ENCODE results near the gene WDR5. TPM values are rescaled to one million over a fixed set of nuclear protein-coding genes. Genes with fewer than 3 reads are reported as not detected.

The WDR5 gene
- total RNA-seq, 1 donor from 2014 or later = 22.2 TPM

DNA sequence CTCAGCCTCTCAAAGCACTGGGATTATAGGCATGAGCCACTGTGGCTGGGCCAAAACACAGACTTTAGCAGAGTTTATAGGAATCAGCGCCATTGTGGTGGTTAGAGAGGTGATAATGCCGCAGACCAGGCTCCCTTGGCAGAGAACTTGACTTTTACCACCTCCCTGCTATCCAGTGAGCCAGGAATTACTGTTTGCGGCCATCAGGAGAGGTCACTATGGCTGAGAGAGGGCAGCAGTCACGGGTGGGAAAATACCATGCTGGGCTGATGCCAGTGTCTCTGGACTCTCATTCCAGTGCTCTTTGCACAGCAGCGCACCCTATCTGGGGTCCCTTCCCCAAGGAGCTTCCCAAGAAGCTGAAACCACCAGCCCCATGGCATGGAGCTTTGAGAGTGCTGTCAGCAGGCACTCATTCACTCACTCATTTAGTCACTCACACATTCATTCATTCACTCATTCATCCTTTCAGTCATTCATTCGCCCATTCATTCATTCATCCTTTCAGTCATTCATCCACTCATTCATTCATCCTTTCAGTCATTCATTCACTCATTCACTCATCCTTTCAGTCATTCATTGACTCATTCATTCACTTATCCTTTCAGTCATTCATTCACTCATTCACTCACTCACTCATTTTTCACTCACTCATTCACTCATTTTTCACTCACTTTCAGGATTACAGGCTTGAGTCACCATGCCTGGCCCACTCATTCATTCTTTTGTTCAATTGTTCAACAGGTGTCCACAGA lies 55.8 kb downstream of the WDR5 start:
- H3K4me3 Mint-ChIP-seq (ENCODE audit: unreplicated experiment) = no peak overlapping the region
- no peak overlapping the region for H3K27ac Mint-ChIP-seq (ENCODE audit: unreplicated experiment)
- H3K4me1 Mint-ChIP-seq (ENCODE audit: low read depth) = no peaks in the 10 kb centered on the region
- TF ChIP-seq, protein P1, sequence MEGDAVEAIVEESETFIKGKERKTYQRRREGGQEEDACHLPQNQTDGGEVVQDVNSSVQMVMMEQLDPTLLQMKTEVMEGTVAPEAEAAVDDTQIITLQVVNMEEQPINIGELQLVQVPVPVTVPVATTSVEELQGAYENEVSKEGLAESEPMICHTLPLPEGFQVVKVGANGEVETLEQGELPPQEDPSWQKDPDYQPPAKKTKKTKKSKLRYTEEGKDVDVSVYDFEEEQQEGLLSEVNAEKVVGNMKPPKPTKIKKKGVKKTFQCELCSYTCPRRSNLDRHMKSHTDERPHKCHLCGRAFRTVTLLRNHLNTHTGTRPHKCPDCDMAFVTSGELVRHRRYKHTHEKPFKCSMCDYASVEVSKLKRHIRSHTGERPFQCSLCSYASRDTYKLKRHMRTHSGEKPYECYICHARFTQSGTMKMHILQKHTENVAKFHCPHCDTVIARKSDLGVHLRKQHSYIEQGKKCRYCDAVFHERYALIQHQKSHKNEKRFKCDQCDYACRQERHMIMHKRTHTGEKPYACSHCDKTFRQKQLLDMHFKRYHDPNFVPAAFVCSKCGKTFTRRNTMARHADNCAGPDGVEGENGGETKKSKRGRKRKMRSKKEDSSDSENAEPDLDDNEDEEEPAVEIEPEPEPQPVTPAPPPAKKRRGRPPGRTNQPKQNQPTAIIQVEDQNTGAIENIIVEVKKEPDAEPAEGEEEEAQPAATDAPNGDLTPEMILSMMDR (IDR thresholded peaks at IDR 0.05) = no peak
- peak; percentile 22 for DNase-seq (ENCODE audit: low spot score)
- H3K9me3 Mint-ChIP-seq (ENCODE audit: low read depth) = no peaks in the 10 kb centered on the region
- H3K27me3 Mint-ChIP-seq (ENCODE audit: low read depth) = peaks cover 12% of the 10 kb centered on the region
- no peaks in the 10 kb centered on the region for H3K36me3 Mint-ChIP-seq (ENCODE audit: low read depth)

DNA sequence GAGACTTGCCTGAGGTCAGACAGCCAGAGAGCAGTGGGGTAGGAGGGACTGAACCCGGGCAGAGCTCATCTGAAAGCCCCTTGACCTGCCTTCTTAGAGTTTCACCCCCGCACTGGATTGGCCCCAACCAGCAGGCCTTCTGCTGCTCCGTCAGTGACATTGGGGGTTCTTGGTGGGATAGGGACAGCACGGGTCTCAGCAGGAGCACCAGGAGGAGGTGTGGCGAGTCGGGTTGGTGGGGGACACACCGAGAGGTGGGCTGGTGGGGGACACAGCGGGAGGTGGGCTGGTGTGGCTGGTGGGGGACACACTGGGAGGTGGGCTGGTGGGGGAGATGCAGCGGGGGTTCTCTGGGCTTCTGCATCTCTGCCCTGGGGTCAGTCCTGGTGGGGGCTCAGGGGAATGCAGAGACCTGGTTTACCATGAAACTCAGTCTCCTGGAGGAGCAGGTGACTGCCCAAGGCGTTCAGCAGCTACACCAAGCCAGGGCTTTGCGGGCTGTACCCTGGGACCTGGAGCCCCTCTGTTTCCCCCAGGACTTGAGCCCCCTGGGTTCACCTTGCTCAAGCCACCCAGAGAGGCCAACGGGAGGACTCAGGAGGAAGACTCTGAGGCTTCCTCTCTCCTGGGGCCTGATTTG lies 56.5 kb downstream of the WDR5 start:
- TF ChIP-seq, protein P1 (IDR thresholded peaks at IDR 0.05) = no peak
- Mint-ChIP-seq H3K4me1 (ENCODE audit: low read depth) (no peaks in the 10 kb centered on the region), H3K27ac (ENCODE audit: unreplicated experiment) (no peak overlapping the region), H3K4me3 (ENCODE audit: unreplicated experiment) (no peak overlapping the region), H3K36me3 (ENCODE audit: low read depth) (no peaks in the 10 kb centered on the region), H3K9me3 (ENCODE audit: low read depth) (no peaks in the 10 kb centered on the region), H3K27me3 (ENCODE audit: low read depth) (peaks cover 14% of the 10 kb centered on the region)
- no peak for DNase-seq (ENCODE audit: low spot score)

DNA sequence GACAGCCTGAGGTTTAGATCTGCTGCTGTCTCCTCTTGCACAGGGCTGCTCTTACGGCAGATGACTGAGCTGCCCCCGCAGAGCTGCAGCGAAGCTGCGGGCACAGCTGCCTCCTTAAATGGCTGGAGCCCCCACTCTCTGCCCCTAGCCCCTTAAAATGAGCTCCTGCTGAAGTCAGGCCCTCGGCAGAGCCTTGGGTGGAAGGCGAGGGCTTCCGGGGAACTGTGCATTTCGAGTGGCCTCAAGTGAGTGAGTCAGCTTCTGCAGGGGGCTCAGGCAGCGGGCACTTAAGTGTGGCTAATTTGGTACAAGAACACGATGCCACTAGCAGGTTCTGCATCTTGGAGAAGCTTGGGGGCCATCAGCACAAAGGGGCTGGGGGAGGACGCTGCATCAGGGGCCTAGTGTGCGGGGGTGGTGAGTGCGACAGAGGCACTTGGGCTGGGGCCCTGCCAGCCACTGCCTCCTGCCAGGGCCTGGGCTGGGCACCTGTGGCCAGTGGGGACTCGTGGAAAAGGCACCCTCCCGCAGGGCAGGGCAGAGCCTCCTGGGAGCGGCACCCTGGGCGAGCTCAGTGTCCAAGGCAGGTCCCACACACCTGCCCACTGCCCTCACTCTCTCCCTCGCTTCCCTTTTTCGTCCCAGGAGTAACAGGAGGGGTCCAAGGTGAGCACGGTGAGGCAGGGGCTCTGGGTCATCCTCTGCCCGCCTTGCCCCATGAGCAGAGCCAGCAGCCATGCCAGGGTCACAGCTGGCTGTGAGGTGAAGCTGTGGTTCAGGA lies 57.3 kb downstream of the WDR5 start:
- no peaks in the 10 kb centered on the region for H3K36me3 Mint-ChIP-seq (ENCODE audit: low read depth)
- no peak overlapping the region for H3K27ac Mint-ChIP-seq (ENCODE audit: unreplicated experiment)
- H3K4me3 Mint-ChIP-seq (ENCODE audit: unreplicated experiment) = no peak overlapping the region
- DNase-seq (ENCODE audit: low spot score) = peak; percentile 71
- no peaks in the 10 kb centered on the region for H3K4me1 Mint-ChIP-seq (ENCODE audit: low read depth)
- peaks cover 14% of the 10 kb centered on the region for H3K27me3 Mint-ChIP-seq (ENCODE audit: low read depth)
- no peaks in the 10 kb centered on the region for H3K9me3 Mint-ChIP-seq (ENCODE audit: low read depth)
- TF ChIP-seq, protein P1 (IDR thresholded peaks at IDR 0.05) = no peak

DNA sequence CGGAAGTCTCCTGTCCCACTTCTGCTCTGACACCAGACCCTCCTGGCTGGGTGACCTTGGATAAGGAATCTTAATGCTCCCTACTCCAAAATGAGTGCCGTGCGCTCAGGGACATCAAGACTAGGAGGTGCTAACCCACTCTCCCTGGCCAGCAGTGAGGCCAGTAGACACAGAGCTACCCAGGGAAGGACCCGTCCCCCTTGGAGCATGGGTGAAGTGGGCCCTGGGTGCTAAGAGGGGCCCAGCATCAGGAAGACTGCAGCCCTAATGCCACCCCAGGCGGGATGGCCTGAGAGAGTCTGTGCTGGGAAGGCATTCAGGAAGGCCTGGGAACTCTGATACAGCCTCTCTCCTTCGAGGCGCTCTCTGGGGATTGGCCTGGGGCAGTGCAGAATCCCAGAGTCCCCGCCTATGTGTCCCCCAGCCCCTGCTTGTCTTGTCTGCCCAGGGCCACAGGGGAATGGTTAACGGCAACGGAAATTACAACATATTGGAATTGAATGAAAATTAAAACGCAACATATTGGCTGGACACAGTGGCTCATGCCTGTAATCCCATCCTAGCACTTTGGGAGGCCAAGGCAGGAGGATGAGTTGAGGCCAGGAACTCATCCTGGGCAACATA lies 58.1 kb downstream of the WDR5 start:
- Mint-ChIP-seq H3K27me3 (ENCODE audit: low read depth) (peaks cover 13% of the 10 kb centered on the region), H3K4me1 (ENCODE audit: low read depth) (no peaks in the 10 kb centered on the region), H3K27ac (ENCODE audit: unreplicated experiment) (no peak overlapping the region), H3K9me3 (ENCODE audit: low read depth) (no peaks in the 10 kb centered on the region), H3K36me3 (ENCODE audit: low read depth) (peaks cover 1% of the 10 kb centered on the region), H3K4me3 (ENCODE audit: unreplicated experiment) (no peak overlapping the region)
- TF ChIP-seq, protein P1 (IDR thresholded peaks at IDR 0.05) = no peak
- DNase-seq (ENCODE audit: low spot score) = peak; percentile 63

DNA sequence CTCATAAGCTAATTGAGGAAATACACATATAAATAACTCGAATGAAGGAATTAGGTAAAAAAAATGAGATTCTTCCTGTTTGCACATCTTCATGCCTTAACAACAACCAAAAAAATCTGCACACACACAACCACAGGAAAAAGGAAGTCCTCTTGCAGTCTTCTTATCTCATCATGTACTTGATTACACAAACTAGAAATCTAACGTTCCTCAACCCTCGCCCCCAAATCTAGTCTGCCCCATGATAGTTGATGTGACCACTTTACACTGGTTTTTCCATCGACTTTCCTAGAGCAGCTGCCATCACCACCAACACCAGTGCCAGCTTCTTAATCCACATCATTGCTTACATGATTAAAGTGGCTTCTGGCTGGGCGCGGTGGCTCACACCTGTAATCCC lies 59.7 kb downstream of the WDR5 start:
- H3K27ac Mint-ChIP-seq (ENCODE audit: unreplicated experiment) = no peak overlapping the region
- H3K9me3 Mint-ChIP-seq (ENCODE audit: low read depth) = no peaks in the 10 kb centered on the region
- DNase-seq (ENCODE audit: low spot score) = peak; percentile 27
- H3K4me3 Mint-ChIP-seq (ENCODE audit: unreplicated experiment) = no peak overlapping the region
- no peaks in the 10 kb centered on the region for H3K4me1 Mint-ChIP-seq (ENCODE audit: low read depth)
- H3K27me3 Mint-ChIP-seq (ENCODE audit: low read depth) = peaks cover 8% of the 10 kb centered on the region
- H3K36me3 Mint-ChIP-seq (ENCODE audit: low read depth) = peaks cover 1% of the 10 kb centered on the region
- TF ChIP-seq, protein P1 (IDR thresholded peaks at IDR 0.05) = no peak

All from chondrocyte (in vitro differentiated cells).